Esophagus squamous epithelium (tissue), 5 donors: ENCODE measurements around the gene ZNF350. TPM values are rescaled to one million over a fixed set of nuclear protein-coding genes. Genes with fewer than 3 reads are reported as not detected.
"Not testable (repeated sequence)": the region's sequence is repeated elsewhere in the genome, so short reads cannot be mapped to it uniquely, and the experiment has no call there.

Source experiments
- DNase-seq: peaks from one replicate; lab custom pipeline; 2025; lab: John Stamatoyannopoulos, UW
- H3K27ac ChIP-seq, 4 donors: fragments of 200-600 bp; sonication (generic); one replicate each; pipeline ENCODE4 v1.5.1; 2016 to 2019; ENCODE audit warnings: mild to moderate bottlenecking in 1 of 4
- H3K27me3 ChIP-seq, 4 donors: fragments of 200-600 bp; sonication (generic); 1 replicate in 3 of 4; 2 replicates in 1 of 4; pipeline versions ENCODE4 v1.5.1 to v1.6.0; 2017 to 2021; ENCODE audit warnings: antibody characterized with exemption in 1 of 4
- H3K36me3 ChIP-seq, 3 donors: fragments of 200-600 bp; sonication (generic); one replicate each; pipeline ENCODE4 v1.5.1; 2016 to 2019
- H3K4me1 ChIP-seq, 3 donors: fragments of 200-600 bp; sonication (generic); one replicate each; pipeline ENCODE4 v1.5.1; 2017 to 2019
- H3K4me3 ChIP-seq, 4 donors: fragments of 200-600 bp; sonication (generic); 1 replicate in 3 of 4; 2 replicates in 1 of 4; pipeline ENCODE4 v1.5.1; 2016 to 2019; ENCODE audit warnings: mild to moderate bottlenecking in 2 of 4, moderate library complexity in 1 of 4
- H3K9me3 ChIP-seq, 3 donors: fragments of 200-600 bp; sonication (generic); one replicate each; pipeline ENCODE4 v1.5.1; 2016 to 2019
- POLR2A ChIP-seq, 4 donors: fragments of 450-650 bp; IDR thresholded peaks; one replicate each; pipeline ENCODE4 v1.6.1; 2017; ENCODE audit warnings: antibody characterized with exemption in 4 of 4, mild to moderate bottlenecking in 4 of 4, moderate library complexity in 3 of 4
- WGBS, 2 donors: methylation state at CpG; one replicate each; pipeline ENCODE4 v1.1.5; 2018; 5-methylcytosine and 5-hydroxymethylcytosine counted together
- intact Hi-C: fragments of 100-400 bp; cut with DNase I; formaldehyde crosslinking; loops from one replicate; pipeline ENCODE4 v1.15.0; 2022
- total RNA-seq, 4 donors: library from RNA; depleted of rRNA; stranded (reverse); fragments of >200 nt; gene quantifications; one replicate each; pipeline ENCODE4 v1.1.0, GENCODE V29; 2016
- TF ChIP-seq, protein P1 (sequence below), 6 experiments: fragments of 450-650 bp in 4 of 6; fragments of 200-600 bp in 2 of 6; sonication (generic) in 2 of 6; IDR thresholded peaks; one replicate each; pipeline ENCODE4 v1.5.1; 2016 to 2019; ENCODE audit warnings: antibody characterized with exemption in 6 of 6, mild to moderate bottlenecking in 4 of 6, moderate library complexity in 4 of 6
- donor health status: DM: yes; HTN: yes; CAD: no.

The ZNF350 gene
- total RNA-seq, result 10 to 100 TPM in 1 of 4 donors, 1 to 10 TPM in 3; 2.9 to 12.6 (median 6.6) TPM

DNA sequence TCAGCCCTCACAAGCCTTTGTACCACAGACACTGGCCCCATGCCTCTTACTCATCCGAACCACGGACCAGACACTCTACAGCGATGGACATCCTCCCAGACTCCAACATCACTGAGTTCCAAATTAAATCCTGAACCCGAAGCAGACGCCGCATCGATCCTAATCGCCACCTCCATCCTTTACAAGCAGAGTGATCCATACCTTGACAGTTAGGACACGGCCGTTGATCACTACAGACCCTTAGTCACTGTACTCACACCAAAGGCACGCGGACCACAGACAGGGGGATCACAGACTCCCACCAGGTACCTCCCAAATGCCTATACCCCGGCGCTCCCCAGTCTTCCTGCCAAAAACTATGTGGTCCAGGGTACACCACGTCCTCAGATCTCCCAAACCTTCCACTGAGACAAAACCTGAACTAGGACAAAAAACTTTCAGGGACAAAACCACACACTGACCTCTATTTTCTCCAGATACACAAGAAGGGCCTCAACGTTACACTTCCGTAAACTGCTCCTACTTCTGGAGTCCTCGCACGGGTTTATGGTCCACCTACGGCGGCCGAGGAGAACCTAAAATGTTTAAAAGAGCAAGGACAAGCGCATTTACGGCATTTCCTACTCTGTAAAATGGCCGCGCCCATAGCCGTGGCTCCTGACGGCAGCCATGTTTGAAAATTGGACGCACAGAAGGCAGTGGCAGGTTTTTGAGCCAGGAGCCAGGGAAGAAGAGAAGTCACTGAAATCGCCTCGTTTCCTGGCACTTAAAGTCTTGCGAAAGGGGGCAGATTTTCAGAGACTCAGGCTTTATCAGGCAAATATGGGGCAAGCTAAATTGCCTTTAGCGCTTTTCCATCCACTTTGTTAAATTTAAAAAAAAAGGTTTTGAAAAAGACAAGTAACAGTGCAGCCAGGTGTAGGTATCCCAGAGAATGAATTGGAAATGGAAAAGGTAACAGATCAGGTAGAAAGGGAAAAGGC lies at the start of gene ZNF350:
Gene ZNF350 (minus strand): TSS at position 532 of the 983 bp plus-strand sequence. CDS start 12,480 bp downstream, outside the sequence.
- DNase-seq, result peak; percentile 72
- peaks cover 4 to 73% (median 33%) of the 10 kb centered on the region in 3 donors for H3K9me3 ChIP-seq
- no peaks in the 10 kb centered on the region for H3K27me3 ChIP-seq
- WGBS, 2 donors, result 2 to 3% methylated on average over 31 to 32 of the region's 33 CpGs
- peak in 1 of 4 donors; percentile 26 for TF ChIP-seq POLR2A (IDR thresholded peaks at IDR 0.05)
- TF ChIP-seq, protein P1, sequence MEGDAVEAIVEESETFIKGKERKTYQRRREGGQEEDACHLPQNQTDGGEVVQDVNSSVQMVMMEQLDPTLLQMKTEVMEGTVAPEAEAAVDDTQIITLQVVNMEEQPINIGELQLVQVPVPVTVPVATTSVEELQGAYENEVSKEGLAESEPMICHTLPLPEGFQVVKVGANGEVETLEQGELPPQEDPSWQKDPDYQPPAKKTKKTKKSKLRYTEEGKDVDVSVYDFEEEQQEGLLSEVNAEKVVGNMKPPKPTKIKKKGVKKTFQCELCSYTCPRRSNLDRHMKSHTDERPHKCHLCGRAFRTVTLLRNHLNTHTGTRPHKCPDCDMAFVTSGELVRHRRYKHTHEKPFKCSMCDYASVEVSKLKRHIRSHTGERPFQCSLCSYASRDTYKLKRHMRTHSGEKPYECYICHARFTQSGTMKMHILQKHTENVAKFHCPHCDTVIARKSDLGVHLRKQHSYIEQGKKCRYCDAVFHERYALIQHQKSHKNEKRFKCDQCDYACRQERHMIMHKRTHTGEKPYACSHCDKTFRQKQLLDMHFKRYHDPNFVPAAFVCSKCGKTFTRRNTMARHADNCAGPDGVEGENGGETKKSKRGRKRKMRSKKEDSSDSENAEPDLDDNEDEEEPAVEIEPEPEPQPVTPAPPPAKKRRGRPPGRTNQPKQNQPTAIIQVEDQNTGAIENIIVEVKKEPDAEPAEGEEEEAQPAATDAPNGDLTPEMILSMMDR (IDR thresholded peaks at IDR 0.05), result peak in 1 of 6 experiments; percentile 18
- H3K4me3 ChIP-seq, result peak within 1 kb of the TSS; percentile 71 to 94 (median 80)
- H3K36me3 ChIP-seq, result peaks cover 0 to 36% (median 0%) of the 10 kb centered on the region in 3 donors
- peaks cover 6 to 21% (median 11%) of the 10 kb centered on the region in 3 donors for H3K4me1 ChIP-seq
- intact Hi-C loops, result loop anchor here (10.0 kb wide), 1 partner anchor 62 kb away; the partner anchor contains the start of gene ZNF613
- H3K27ac ChIP-seq, result peak within 1 kb of the TSS; percentile 81 to 88 (median 84)

DNA sequence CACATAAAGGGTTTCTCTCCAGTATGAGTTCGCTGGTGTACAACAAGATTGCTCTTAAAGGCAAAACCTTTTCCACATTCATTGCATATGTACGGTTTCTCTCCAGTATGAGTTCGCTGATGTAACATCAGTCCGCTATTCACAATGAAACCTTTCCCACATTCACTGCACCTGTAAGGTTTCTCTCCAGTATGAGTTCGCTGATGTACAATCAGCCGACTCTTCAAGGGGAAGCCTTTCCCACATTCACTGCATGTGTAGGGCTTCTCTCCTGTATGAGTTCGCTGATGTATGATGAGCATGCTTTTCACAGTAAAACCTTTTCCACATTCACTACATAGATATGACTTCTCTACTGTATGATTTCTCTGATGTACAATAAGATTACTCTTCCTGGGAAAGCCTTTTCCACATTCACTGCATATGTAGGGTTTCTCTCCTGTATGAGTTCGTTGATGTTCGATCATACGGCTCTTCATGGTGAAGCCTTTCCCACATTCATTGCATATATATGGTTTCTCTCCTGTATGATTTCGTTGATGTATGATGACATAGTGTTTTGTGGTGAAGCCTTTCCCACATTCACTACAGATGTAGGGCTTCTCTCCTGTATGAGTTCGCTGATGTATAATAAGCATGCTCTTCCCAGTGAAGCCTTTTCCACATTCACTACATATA lies 47.5 kb upstream of the ZNF350 start:
- WGBS, 2 donors, result 95 to 96% methylated on average over 12 of the region's 12 CpGs
- Histone ChIP-seq H3K4me1 (peaks cover 0 to under 1% (median 0%) of the 10 kb centered on the region in 3 donors), H3K9me3 (peaks cover 8 to 95% (median 79%) of the 10 kb centered on the region in 3 donors), H3K4me3 (peak overlapping the region in 1 of 4 donors; percentile 18), H3K36me3 (peaks cover 25 to 69% (median 33%) of the 10 kb centered on the region in 3 donors), H3K27ac (no peak overlapping the region), H3K27me3 (no peaks in the 10 kb centered on the region)
- intact Hi-C loops, result no loop called here
- TF ChIP-seq POLR2A (IDR thresholded peaks at IDR 0.05), result no peak
- TF ChIP-seq, protein P1 (IDR thresholded peaks at IDR 0.05), result no peak
- DNase-seq, result no peak

DNA sequence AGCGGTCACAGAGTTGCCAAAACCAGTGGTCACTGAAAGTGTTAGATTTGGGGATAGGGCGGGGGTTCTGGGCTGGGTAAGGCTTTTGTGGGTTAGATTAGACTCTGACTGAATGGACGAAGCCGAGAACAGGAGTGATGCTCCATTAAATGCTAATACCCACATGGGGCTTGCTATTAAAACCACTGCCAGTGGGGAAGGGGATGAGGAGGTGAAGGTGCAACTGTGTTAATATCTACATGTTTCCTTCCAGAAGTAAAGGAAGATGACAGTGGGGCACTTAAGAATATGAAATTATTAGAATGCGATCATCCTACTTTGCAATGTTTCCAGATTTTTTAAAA lies 42.1 kb upstream of the ZNF350 start:
- Histone ChIP-seq H3K4me3 (peak overlapping the region; percentile 71 to 93 (median 77)), H3K4me1 (peaks cover 0 to 29% (median 6%) of the 10 kb centered on the region in 3 donors), H3K9me3 (peaks cover 2 to 75% (median 49%) of the 10 kb centered on the region in 3 donors)

DNA sequence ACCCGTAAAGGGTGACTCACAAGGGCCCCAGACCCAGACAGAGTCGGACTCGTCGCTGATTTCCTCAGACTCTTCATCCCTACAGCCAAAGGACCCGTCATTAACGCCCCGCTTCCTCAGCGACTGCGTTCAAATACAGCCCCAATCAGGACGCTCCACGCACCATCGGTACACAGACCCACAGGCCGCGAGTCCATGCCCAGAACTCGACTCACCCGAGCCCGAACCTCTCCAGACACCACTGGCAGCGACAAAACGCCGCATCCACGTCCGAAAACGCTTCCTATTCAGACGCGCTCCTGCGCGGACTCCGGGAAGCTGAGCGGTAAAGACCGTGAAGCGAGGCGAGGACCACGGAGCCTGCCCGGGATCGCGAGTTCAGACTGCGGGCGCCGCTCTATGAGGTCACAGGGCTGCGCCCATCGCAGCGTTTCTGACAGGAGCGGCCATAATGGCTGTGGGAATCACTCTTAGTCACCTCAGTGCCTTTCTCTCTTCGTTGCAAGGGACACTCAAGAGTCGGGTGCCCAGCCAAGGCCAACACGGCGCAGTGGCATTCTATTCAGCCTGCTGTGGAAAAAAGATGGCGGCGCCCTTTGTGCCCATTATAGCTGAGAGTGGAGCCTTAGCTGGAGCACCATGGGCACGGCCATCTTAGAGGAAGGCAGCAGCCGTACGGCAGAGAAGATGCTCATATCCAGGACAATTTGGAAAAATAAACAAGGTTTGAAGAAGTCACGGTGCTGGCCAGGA lies 41.6 kb upstream of the ZNF350 start, which contains the start of gene ZNF614:
Gene ZNF614 (minus strand): TSS at position 353 of the 753 bp plus-strand sequence. CDS start 2,634 bp downstream, outside the sequence.
- Histone ChIP-seq H3K9me3 (peaks cover 0 to 75% (median 48%) of the 10 kb centered on the region in 3 donors), H3K27me3 (no peaks in the 10 kb centered on the region), H3K4me3 (peak within 1 kb of the TSS; percentile 71 to 93 (median 77)), H3K36me3 (peaks cover 13 to 48% (median 24%) of the 10 kb centered on the region in 3 donors), H3K4me1 (peaks cover 0 to 29% (median 6%) of the 10 kb centered on the region in 3 donors), H3K27ac (peak within 1 kb of the TSS; percentile 90 to 97 (median 94))
- TF ChIP-seq, protein P1 (IDR thresholded peaks at IDR 0.05), result peak in 1 of 6 experiments; percentile 9
- TF ChIP-seq POLR2A (IDR thresholded peaks at IDR 0.05), result peak in 2 of 4 donors; percentile 41 to 48
- intact Hi-C loops, result no loop called here
- peak; percentile 43 for DNase-seq
- 0% methylated on average over 10 to 20 of the region's 53 CpGs for WGBS, 2 donors

More for the DNA sequence above, 42.1 kb upstream of the ZNF350 start:
- no peak for DNase-seq
- TF ChIP-seq, protein P1 (IDR thresholded peaks at IDR 0.05), result no peak
- TF ChIP-seq POLR2A (IDR thresholded peaks at IDR 0.05), result no peak
- Histone ChIP-seq H3K27me3 (no peaks in the 10 kb centered on the region), H3K27ac (peak overlapping the region; percentile 90 to 97 (median 94)), H3K36me3 (peaks cover 9 to 48% (median 20%) of the 10 kb centered on the region in 3 donors)
- intact Hi-C loops, result no loop called here
- 18 to 20% methylated on average over 5 of the region's 5 CpGs for WGBS, 2 donors

DNA sequence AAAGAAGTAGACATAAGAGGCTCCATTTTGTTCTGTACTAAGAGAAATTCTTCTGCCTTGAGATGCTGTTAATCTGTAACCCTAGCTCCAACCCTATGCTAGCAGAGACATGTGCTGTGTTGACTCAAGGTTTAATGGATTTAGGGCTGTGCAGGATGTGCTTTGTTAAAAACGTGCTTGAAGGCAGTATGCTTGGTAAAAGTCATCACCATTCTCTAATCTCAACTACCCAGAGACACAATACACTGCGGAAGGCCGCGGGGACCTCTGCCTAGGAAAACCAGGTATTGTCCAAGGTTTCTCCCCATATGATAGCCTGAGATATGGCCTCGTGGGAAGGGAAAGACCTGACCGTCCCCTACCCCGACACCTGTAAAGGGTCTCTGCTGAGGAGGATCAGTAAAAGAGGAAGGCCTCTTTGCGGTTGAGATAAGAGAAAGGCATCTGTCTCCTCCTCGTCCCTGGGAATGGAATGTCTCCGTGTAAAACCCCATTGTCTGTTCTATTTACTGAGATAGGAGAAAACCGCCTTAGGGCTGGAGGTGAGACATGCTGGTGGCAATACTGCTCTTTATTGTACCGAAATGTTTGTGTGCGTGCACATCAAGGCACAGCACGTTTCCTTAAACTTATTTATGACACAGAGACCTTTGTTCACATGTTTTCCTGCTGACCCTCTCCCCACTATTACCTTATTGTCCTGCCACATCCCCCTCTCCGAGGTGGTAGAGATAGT lies 39.8 kb upstream of the ZNF350 start:
- DNase-seq, H3K27ac ChIP-seq, H3K27me3 ChIP-seq, H3K4me3 ChIP-seq, intact Hi-C loops: not testable (repeated sequence)
- H3K36me3 ChIP-seq, result peaks cover 13 to 57% (median 24%) of the 10 kb centered on the region in 3 donors
- 78 to 81% methylated on average over 15 of the region's 15 CpGs for WGBS, 2 donors
- H3K4me1 ChIP-seq, result peaks cover 0 to 29% (median 6%) of the 10 kb centered on the region in 3 donors
- H3K9me3 ChIP-seq, result peaks cover 0 to 75% (median 40%) of the 10 kb centered on the region in 3 donors

DNA sequence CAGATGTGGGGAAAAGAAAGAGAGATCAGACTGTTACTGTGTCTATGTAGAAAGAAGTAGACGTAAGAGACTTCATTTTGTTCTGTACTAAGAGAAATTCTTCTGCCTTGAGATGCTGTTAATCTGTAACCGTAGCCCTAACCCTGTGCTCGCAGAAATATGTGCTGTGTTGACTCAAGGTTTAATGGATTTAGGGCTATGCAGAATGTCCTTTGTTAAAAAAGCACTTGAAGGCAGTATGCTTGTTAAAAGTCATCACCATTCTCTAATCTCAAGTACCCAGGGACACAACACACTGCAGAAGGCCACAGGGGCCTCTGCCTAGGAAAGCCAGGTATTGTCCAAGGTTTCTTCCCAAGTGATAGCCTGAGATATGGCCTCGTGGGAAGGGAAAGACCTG lies 37.8 kb upstream of the ZNF350 start:
- Histone ChIP-seq H3K4me1 (peaks cover 0 to 29% (median 6%) of the 10 kb centered on the region in 3 donors), H3K9me3 (peaks cover 0 to 77% (median 52%) of the 10 kb centered on the region in 3 donors), H3K4me3 (peak overlapping the region in 1 of 4 donors; percentile 5), H3K36me3 (peaks cover 30 to 76% (median 37%) of the 10 kb centered on the region in 3 donors)
- WGBS, 2 donors, result 91 to 92% methylated on average over 3 to 4 of the region's 4 CpGs
- H3K27me3 ChIP-seq, H3K27ac ChIP-seq, DNase-seq, intact Hi-C loops: not testable (repeated sequence)
